ENCODE results near the gene IL5. TPM values are rescaled to one million over a fixed set of nuclear protein-coding genes. Genes with fewer than 3 reads are reported as not detected.
A peak's percentile ranks its signal among the peaks of the same experiment; 100 is the strongest.

The IL5 gene
- total and polyA plus RNA-seq, 2 of the 4 experiments (the other 2 are of a cell fraction), result not detected

- Histone ChIP-seq H4K5ac (ENCODE audit: low read depth, low read length) (no peak overlapping the region), H4K20me1 (ENCODE audit: insufficient read depth, low read length) (no peaks in the 10 kb centered on the region), H3K56ac (ENCODE audit: extremely low read depth, insufficient read depth, low read length) (no peak overlapping the region), H3K4ac (ENCODE audit: low read depth, low read length) (peak overlapping the region; percentile 99), H3K18ac (ENCODE audit: low read depth, low read length) (no peak overlapping the region), H3K27me3 (ENCODE audit: control insufficient read depth, insufficient read depth, low read length) (no peaks in the 10 kb centered on the region), H2BK5ac (ENCODE audit: low read depth, low read length, poor library complexity, severe bottlenecking) (peak overlapping the region; percentile 40), H3K9me3 (ENCODE audit: control insufficient read depth, insufficient read depth, low read length) (no peaks in the 10 kb centered on the region), H2BK20ac (ENCODE audit: low read depth, low read length) (peak overlapping the region; percentile 60), H2BK15ac (ENCODE audit: low read depth, low read length) (peak overlapping the region; percentile 57; the same call in 1 of the 3 replicates), H3K23ac (ENCODE audit: low read depth, low read length) (no peak overlapping the region), H2AK9ac (replicated peaks; ENCODE audit: low read depth, low read length, poor library complexity) (peak overlapping the region; percentile 8), H3K9me1 (ENCODE audit: insufficient read depth, low read length) (peaks cover 52% of the 10 kb centered on the region), H2AK5ac (ENCODE audit: low read depth, low read length) (peak overlapping the region; percentile 95), H3K27ac (ENCODE audit: insufficient read depth, low read length) (no peak overlapping the region), H3K4me1 (ENCODE audit: control insufficient read depth, insufficient read depth, low read length) (peaks cover 35% of the 10 kb centered on the region), H3K79me1 (ENCODE audit: low read depth in 1 of 2, low read length in 2 of 2) (peaks cover 0 to 22% of the 10 kb centered on the region in 2 experiments; a peak in 1 of 4 replicates), H3K4me2 (ENCODE audit: low read depth, low read length) (no peak overlapping the region), H4K91ac (ENCODE audit: insufficient read depth, low read depth, low read length) (peak overlapping the region; percentile 83), H3K4me3 (ENCODE audit: insufficient read depth, low read depth, low read length) (no peak overlapping the region), H2BK120ac (ENCODE audit: low read depth, low read length) (peak overlapping the region; percentile 96), H3K14ac (replicated peaks; ENCODE audit: low read depth, low read length) (no peak overlapping the region), H4K8ac (ENCODE audit: low read depth in 2 of 2, low read length in 2 of 2) (peak overlapping the region in 1 of 2 experiments; percentile 82; a peak in 2 of 4 replicates), H3K9ac (ENCODE audit: low read depth, low read length) (no peak overlapping the region), H2AFZ (replicated peaks; ENCODE audit: low read length, poor library complexity) (peak overlapping the region; percentile 85), H3K36me3 (ENCODE audit: control insufficient read depth, insufficient read depth, low read length) (no peaks in the 10 kb centered on the region)
- dilution Hi-C loops (cut with HindIII; ENCODE audit: low sequenced_read_pairs, unreplicated experiment), result no loop called here
- ChIA-PET POLR2A (ENCODE audit: unreplicated experiment) (interaction anchor here (1.2 kb wide), 1 partner anchor 11 kb away, joined by 3 read pairs; the partner anchor contains the start of gene IRF1), CTCF (interaction anchor here (1.0 to 5.2 kb wide), 3 partner anchors 37 to 114 kb away, joined by 7 to 30 read pairs (median 7); no protein-coding TSS in a partner anchor)
- BruUV-seq (replicated peaks), result no TSS peak
- no peak for TF ChIP-seq CTCF (conservative IDR thresholded peaks at IDR 0.05; ENCODE audit: low read depth, low read length)
- no peak for TF ChIP-seq CEBPB (IDR thresholded peaks at IDR 0.05; ENCODE audit: low read depth, low read length)
- no peak for TF ChIP-seq BHLHE40 (IDR thresholded peaks at IDR 0.05; ENCODE audit: low read depth, low read length)
- TF ChIP-seq POLR2A (IDR thresholded peaks at IDR 0.05; ENCODE audit: low read depth, low read length), result no peak
- no peak for TF ChIP-seq NFE2L2 (IDR thresholded peaks at IDR 0.05; ENCODE audit: low read depth, low read length)
- no peak for TF ChIP-seq RCOR1 (IDR thresholded peaks at IDR 0.05; ENCODE audit: insufficient replicate concordance, low read length)
- no peak for TF ChIP-seq ELK1 (IDR thresholded peaks at IDR 0.05; ENCODE audit: borderline replicate concordance, low read depth, low read length)
- no peak for TF ChIP-seq MAZ (IDR thresholded peaks at IDR 0.05; ENCODE audit: borderline replicate concordance, low read depth, low read length)
- TF ChIP-seq SMC3 (IDR thresholded peaks at IDR 0.05; ENCODE audit: low read depth, low read length), result no peak
- no peak for TF ChIP-seq MXI1 (IDR thresholded peaks at IDR 0.05; ENCODE audit: borderline replicate concordance, low read depth, low read length)
- intact Hi-C loops (cut with micrococcal nuclease), result loop anchor here (1.0 kb wide), 2 partner anchors 82 to 115 kb away; no protein-coding TSS in a partner anchor
- whole genome bisulfite sequencing, 2 experiments (ENCODE audit: extremely low coverage in 2 of 2, insufficient read length in 1 of 2), result no CpG with 5 or more reads among the region's 4 CpGs
- in situ Hi-C loops (cut with MboI; ENCODE audit: low sequenced_read_pairs), result loop anchor here (5.0 kb wide), 1 partner anchor 114 kb away; no protein-coding TSS in a partner anchor
- ATAC-seq (ENCODE audit: low read depth) (no peak), DNase-seq (no peak)
Measured at GRCh38 chr5:132501629-132501956, 41.7 kb downstream of the IL5 start.

Measured in IMR-90 (cell line).